ENCODE data around the gene PRPF19. TPM values are rescaled to one million over a fixed set of nuclear protein-coding genes. Genes with fewer than 3 reads are reported as not detected.

PRPF19 gene
- total RNA-seq, 1 donor from 2014 or later = 61.9 TPM

DNA sequence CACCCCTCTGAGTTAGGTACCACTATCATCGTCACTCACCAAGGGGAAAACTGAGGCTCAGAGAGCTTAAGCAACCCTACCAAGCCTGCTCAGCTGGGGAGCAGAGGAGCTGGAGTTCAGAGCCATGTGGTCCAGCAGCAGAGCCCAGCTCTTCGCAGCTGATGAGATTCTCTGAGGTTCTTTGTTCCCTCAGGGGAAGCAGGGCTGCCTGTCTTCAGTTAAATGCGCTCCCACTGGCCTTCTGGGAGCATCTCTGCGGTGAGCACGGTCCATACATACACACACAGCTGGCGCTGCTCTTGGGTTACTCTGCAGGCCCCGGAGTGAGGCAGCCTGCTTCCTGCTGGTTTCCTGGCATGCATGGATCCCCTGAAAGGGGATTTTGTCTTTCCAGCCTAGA lies 45.4 kb downstream of the PRPF19 start:
- Mint-ChIP-seq H3K4me3 (ENCODE audit: unreplicated experiment) (no peak overlapping the region), H3K9me3 (ENCODE audit: unreplicated experiment) (no peaks in the 10 kb centered on the region), H3K27ac (ENCODE audit: unreplicated experiment) (no peak overlapping the region), H3K4me1 (ENCODE audit: low read depth, unreplicated experiment) (peaks cover 2% of the 10 kb centered on the region), H3K36me3 (ENCODE audit: low read depth, unreplicated experiment) (no peaks in the 10 kb centered on the region), H3K27me3 (ENCODE audit: low read depth, unreplicated experiment) (peaks cover 17% of the 10 kb centered on the region)
- H3K79me2 ChIP-seq (ENCODE audit: insufficient read depth, low read length) = no peaks in the 10 kb centered on the region
- FAIRE-seq (no peak), DNase-seq (ENCODE audit: low read depth) (no peak)
- TF ChIP-seq, protein P1, sequence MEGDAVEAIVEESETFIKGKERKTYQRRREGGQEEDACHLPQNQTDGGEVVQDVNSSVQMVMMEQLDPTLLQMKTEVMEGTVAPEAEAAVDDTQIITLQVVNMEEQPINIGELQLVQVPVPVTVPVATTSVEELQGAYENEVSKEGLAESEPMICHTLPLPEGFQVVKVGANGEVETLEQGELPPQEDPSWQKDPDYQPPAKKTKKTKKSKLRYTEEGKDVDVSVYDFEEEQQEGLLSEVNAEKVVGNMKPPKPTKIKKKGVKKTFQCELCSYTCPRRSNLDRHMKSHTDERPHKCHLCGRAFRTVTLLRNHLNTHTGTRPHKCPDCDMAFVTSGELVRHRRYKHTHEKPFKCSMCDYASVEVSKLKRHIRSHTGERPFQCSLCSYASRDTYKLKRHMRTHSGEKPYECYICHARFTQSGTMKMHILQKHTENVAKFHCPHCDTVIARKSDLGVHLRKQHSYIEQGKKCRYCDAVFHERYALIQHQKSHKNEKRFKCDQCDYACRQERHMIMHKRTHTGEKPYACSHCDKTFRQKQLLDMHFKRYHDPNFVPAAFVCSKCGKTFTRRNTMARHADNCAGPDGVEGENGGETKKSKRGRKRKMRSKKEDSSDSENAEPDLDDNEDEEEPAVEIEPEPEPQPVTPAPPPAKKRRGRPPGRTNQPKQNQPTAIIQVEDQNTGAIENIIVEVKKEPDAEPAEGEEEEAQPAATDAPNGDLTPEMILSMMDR (IDR thresholded peaks at IDR 0.05; ENCODE audit: insufficient read depth, low read depth, low read length) = no peak
- no peak for TF ChIP-seq EZH2 (IDR thresholded peaks at IDR 0.05; ENCODE audit: insufficient read depth, low read length)
- H3K36me3 ChIP-seq (ENCODE audit: insufficient read depth, low read length) = no peaks in the 10 kb centered on the region
- no peaks in the 10 kb centered on the region for H4K20me1 ChIP-seq (ENCODE audit: insufficient read depth, low read length)
- H2AFZ ChIP-seq (ENCODE audit: low read depth, low read length) = no peak overlapping the region
- H3K27me3 ChIP-seq (ENCODE audit: insufficient read depth, low read length) = no peaks in the 10 kb centered on the region
- H3K4me2 ChIP-seq (ENCODE audit: low read length) = no peak overlapping the region
- H3K9ac ChIP-seq (ENCODE audit: low read length) = no peak overlapping the region
- no peaks in the 10 kb centered on the region for H3K9me3 ChIP-seq (ENCODE audit: insufficient read depth, low read depth, low read length)
- H3K27ac ChIP-seq (ENCODE audit: low read depth, low read length) = no peak overlapping the region
- no peak overlapping the region for H3K4me3 ChIP-seq (ENCODE audit: insufficient read depth, low read depth, low read length)
- peaks cover 6% of the 10 kb centered on the region for H3K4me1 ChIP-seq (ENCODE audit: insufficient read depth, low read length)

DNA sequence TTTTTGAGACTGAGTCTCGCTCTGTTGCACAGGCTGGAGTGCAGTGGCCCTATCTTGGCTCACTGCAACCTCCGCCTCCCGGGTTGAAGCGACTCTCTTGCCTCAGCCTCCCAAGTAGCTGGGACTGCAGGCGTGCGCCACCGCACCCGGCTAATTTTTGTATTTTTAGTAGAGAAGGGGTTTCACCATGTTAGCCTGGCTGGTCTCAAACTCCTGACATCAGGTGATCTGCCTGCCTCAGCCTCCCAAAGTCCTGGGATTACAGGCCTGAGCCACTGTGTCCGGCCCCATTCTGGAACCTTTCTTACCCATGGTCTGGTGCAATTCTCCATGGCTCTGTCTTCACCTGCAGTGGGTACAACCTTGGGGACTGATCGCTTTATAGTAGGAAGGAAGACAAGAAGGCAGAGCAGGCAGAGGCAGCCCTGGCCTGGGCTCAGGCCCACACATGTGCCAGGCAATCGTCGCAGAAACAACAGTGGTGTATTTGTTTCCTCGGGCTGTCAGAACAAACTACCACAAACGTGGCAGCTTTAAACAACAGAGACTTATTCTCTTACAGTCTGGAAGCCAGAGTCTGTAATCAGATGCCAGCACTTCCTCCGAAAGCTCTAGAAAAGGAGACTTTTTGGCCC lies 46.7 kb downstream of the PRPF19 start:
- Mint-ChIP-seq H3K9me3 (ENCODE audit: unreplicated experiment) (no peaks in the 10 kb centered on the region), H3K36me3 (ENCODE audit: low read depth, unreplicated experiment) (no peaks in the 10 kb centered on the region), H3K4me3 (ENCODE audit: unreplicated experiment) (no peak overlapping the region), H3K4me1 (ENCODE audit: low read depth, unreplicated experiment) (peaks cover 4% of the 10 kb centered on the region), H3K27ac (ENCODE audit: unreplicated experiment) (no peak overlapping the region), H3K27me3 (ENCODE audit: low read depth, unreplicated experiment) (peaks cover 15% of the 10 kb centered on the region)
- TF ChIP-seq, protein P1 (IDR thresholded peaks at IDR 0.05; ENCODE audit: insufficient read depth, low read depth, low read length) = no peak
- no peak for TF ChIP-seq EZH2 (IDR thresholded peaks at IDR 0.05; ENCODE audit: insufficient read depth, low read length)
- Histone ChIP-seq H3K27ac (ENCODE audit: low read depth, low read length) (no peak overlapping the region), H3K4me3 (ENCODE audit: insufficient read depth, low read depth, low read length) (no peak overlapping the region), H3K9ac (ENCODE audit: low read length) (no peak overlapping the region), H2AFZ (ENCODE audit: low read depth, low read length) (no peak overlapping the region), H3K79me2 (ENCODE audit: insufficient read depth, low read length) (no peaks in the 10 kb centered on the region), H3K9me3 (ENCODE audit: insufficient read depth, low read depth, low read length) (no peaks in the 10 kb centered on the region), H3K4me1 (ENCODE audit: insufficient read depth, low read length) (peaks cover 6% of the 10 kb centered on the region), H4K20me1 (ENCODE audit: insufficient read depth, low read length) (no peaks in the 10 kb centered on the region), H3K36me3 (ENCODE audit: insufficient read depth, low read length) (no peaks in the 10 kb centered on the region), H3K4me2 (ENCODE audit: low read length) (no peak overlapping the region), H3K27me3 (ENCODE audit: insufficient read depth, low read length) (no peaks in the 10 kb centered on the region)
- no peak for FAIRE-seq
- DNase-seq (ENCODE audit: low read depth) = no peak

DNA sequence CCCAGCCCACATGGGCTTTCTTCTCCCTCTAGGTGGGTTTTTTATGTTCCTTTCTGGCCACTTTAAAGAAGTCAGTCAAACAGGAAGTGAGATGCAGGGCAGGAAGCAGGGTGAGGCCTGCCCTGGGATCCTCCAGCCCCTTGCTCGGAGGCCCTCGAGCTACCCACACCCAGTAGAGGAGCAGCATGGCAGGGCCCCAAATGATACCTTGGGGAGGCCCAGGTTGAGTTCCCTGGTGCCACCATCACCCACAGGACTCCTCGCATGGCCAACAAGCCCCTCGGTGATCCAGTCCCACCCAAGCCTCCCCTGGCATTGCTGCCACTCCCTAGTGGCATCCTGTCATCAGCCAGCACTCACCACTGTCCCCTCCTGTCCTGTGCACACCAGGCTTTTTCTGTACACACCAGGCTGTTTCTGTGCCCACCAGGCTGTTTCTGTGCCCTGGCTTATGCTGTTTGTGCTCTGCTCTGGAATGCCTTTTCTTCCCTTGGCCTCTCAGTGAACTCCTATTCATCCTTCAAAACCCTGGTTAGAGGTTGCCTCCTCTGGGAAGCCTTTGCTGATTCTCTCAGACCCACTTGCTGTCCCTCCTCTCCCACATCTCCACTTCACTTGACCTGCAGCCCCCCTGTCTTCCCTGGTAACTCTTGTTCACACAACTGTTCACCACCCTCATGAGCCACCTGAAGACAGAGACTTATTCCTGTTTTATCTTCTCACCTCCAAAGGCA lies 47.5 kb downstream of the PRPF19 start:
- FAIRE-seq (no peak), DNase-seq (ENCODE audit: low read depth) (no peak)
- H3K9me3 ChIP-seq (ENCODE audit: insufficient read depth, low read depth, low read length) = no peaks in the 10 kb centered on the region
- TF ChIP-seq, protein P1 (IDR thresholded peaks at IDR 0.05; ENCODE audit: insufficient read depth, low read depth, low read length) = no peak
- no peak for TF ChIP-seq EZH2 (IDR thresholded peaks at IDR 0.05; ENCODE audit: insufficient read depth, low read length)
- H4K20me1 ChIP-seq (ENCODE audit: insufficient read depth, low read length) = no peaks in the 10 kb centered on the region
- Mint-ChIP-seq H3K36me3 (ENCODE audit: low read depth, unreplicated experiment) (no peaks in the 10 kb centered on the region), H3K4me1 (ENCODE audit: low read depth, unreplicated experiment) (peaks cover 4% of the 10 kb centered on the region), H3K27ac (ENCODE audit: unreplicated experiment) (no peak overlapping the region), H3K4me3 (ENCODE audit: unreplicated experiment) (no peak overlapping the region), H3K9me3 (ENCODE audit: unreplicated experiment) (no peaks in the 10 kb centered on the region), H3K27me3 (ENCODE audit: low read depth, unreplicated experiment) (peaks cover 16% of the 10 kb centered on the region)
- H3K36me3 ChIP-seq (ENCODE audit: insufficient read depth, low read length) = no peaks in the 10 kb centered on the region
- H2AFZ ChIP-seq (ENCODE audit: low read depth, low read length) = no peak overlapping the region
- no peak overlapping the region for H3K27ac ChIP-seq (ENCODE audit: low read depth, low read length)
- no peak overlapping the region for H3K4me2 ChIP-seq (ENCODE audit: low read length)
- H3K4me1 ChIP-seq (ENCODE audit: insufficient read depth, low read length) = peaks cover 6% of the 10 kb centered on the region
- no peak overlapping the region for H3K9ac ChIP-seq (ENCODE audit: low read length)
- H3K27me3 ChIP-seq (ENCODE audit: insufficient read depth, low read length) = no peaks in the 10 kb centered on the region
- no peaks in the 10 kb centered on the region for H3K79me2 ChIP-seq (ENCODE audit: insufficient read depth, low read length)
- H3K4me3 ChIP-seq (ENCODE audit: insufficient read depth, low read depth, low read length) = no peak overlapping the region

All from astrocyte (in vitro differentiated cells and primary cell).